HG03060 (cell line): Measurements from ENCODE around the gene P2RX6.
"Not testable (repeated sequence)": the region's sequence is repeated elsewhere in the genome, so short reads cannot be mapped to it uniquely, and the experiment has no call there.

Source experiments
- ATAC-seq: cut with Tn5 transposase; IDR thresholded peaks from one replicate; pipeline ENCODE4 v1.9.1; 2021; ENCODE audit warnings: low read depth, moderate number of reproducible peaks; ENCODE audit not compliant: unreplicated experiment

The P2RX6 gene

DNA sequence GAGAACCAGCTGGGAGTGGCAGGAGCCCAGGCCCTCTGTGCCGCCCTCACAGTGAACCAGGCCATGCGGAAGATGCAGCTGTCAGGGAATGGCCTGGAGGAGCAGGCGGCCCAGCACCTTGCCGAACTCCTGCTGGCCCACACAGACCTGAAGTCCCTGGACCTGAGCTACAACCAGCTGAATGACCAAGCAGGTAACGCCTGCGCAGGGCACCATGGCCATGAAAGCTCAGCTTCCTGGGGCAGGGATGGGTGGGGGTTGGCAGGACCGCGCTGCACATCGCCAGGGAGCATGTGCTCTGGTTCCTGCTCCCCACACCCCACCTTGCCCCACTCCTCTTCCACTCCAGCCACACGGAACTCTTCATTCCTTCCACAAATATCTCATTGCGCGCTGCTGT is 34.0 kb downstream of the P2RX6 start:
- not testable (repeated sequence) for ATAC-seq

DNA sequence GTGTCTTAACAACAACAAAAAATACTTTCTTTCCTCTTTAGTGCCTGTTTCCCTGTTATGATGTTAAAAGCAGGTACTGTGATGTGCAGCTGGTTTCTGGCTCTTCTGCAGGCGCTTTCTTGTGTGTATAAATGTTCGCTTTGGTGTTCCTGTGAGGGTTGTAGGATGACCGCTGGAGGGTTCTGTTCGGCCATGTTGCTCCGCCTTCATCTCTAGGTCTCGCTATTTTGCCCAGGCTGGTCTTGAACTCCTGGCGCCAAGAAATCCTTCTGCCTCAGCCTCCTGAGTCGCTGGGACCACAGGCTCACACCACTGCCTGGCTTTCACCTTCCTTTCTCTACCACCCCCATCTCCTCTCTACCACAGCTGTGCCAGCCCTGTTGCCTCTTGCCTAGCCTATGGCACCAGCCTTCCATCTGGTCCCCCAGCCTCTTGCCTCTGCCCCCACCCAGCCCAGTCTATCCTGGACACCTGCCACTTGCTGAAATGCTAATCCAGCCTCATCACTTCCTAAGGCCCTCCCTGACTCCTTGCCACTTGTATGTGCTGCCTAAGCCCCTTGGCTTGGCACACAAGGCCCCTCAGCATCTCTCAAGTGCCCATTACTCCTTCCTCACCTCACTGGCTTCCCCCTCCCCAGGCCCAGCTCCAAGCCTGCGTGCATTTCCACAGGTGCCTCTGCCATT is 36.3 kb downstream of the P2RX6 start:
- ATAC-seq: no peak

DNA sequence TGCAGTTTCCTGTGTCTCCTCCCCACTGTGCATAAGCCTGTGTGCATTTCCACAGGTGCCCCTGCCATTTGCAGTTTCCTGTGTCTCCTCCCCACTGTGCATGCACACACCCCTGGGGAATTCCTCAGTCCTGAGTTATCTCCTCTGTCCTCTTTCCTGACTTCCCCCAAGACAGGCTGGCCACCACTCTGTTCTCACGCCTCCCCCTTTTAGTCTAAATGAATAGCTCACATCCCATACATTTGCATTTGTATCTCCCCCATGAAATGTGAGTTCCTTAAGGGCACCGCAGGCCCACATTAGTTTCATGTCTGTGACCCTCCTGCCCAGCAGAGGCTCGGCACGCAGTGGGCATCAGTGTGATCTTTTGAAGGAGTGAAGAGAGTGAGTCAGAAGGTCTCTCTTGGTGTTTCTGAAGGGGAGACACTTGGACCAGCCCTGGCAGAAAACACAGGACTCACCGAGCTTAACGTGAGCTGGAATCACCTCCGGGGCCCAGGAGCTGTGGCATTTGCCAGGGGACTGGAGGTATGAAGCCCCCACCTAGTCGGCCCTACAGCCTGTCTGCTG is 37.0 kb downstream of the P2RX6 start:
- ATAC-seq: no peak

DNA sequence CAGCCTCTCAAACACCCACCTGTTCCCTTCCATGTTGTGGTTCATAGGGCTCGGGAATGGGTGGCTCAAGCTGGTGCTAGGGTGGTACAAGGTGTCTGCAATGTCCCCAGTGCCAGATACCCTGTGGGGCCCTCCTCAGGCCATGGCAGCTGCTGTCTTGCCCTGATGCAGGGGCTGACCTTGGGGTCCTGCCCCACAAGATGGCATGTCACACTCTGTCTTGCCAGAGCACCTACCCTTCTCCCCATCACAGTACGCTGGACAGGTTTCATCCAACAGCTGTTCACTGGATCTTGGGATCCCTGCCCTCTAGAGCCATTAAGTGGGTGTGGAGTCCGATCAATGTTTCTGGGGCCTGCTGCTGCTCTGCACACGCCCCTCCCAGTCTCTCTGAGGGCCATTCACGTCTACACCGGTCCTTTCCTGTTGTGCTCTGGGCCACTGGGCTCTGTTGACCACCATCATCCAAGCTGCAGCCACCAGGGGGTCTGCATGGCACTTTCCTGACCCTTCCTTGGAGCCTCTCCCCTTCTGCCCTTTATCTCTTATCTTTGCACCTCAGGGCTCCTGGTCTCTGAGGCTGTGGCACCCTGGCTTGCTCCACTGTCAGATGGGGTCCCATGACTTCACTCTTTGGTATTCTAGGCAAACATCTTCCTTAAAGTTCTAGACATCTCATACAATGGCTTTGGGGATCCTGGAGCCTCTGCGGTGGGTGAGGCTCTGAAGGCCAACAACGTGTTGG is 37.9 kb downstream of the P2RX6 start:
- ATAC-seq: no peak

DNA sequence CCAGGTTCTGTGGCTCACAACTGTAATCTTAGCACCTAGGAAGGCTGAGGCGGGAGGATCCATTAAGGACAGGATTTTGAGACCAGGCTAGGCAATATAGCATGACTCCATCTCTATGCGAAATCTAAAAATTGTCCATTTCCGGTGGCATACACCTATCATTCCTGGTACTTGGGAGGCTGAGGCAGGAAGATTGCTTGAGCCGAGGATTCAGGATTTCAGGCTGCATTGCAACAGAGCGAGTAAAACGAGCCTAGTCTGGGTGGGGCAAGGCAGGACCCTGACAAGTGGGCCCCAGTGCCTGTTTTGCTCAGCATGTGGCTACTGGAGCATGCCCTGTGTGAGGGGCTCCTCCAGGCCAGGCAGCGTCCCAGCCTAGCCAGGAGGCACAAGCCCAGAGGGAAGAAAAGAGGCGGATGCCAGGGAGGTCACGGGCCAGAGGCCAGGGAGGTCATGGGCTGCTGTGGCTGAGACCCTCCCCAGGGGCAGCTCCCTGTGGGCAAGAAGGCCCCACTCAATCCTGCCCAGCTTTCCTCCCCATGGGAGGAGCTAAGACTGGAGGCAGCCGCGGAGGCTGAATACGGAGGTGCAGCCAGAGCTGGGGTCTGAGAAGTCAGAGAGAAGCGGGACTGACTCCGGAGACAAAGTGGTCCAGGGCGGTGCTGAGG is 39.2 kb downstream of the P2RX6 start:
- no peak for ATAC-seq

DNA sequence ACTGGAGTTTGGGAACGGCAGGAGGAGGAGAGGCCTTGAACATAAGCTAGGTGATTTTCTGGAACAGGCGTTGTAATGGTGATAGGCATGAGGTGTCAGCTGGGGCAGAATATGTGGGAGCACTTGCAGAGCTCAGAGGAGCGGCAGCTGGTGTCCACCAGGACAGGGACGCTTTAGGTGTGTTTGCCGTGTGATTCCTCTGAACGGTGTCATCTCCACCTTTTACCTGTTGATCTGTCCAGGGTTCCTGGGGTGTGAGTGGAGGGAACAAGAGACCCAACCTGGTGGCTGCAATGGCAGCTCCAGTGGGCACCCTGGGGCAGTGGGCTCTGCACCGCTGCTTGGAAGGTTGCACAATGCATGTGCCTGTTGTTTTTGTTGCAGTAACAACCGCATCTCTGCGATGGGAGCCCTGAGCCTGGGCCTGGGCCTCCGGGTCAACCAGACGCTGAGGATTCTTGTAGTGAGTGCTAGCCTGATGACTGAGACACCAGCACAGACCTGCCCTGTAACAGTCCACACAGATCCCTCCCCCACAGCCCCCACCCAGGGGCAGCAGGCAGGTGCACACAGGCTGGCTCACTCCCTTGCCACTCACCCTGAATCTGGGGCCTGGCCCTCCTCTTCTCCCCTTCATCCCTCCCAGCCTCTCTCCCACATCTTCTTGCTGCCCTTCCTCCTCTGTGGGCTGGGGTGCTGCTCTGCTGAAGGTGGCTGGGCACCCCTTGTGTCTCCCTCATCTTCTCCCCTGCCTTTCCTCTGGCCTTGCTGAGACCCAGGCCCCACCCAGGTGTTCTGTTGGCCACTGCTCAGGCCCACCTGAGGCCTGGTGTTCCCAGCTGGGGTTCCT is 40.0 kb downstream of the P2RX6 start:
- no peak for ATAC-seq

DNA sequence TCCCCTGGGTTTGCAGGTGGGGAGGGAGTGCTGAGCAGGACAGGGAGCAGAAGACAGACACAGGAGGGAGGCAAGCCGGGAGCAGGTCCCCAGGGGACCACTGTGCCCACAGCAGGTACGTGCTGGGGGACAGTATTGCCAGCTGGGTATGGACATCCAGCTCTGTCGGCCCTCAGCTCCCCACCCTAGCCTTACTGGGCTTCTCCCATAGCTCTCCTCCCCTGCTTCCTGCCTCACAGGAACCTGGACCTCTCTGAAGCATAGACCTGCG is 40.5 kb downstream of the P2RX6 start:
- ATAC-seq: no peak

DNA sequence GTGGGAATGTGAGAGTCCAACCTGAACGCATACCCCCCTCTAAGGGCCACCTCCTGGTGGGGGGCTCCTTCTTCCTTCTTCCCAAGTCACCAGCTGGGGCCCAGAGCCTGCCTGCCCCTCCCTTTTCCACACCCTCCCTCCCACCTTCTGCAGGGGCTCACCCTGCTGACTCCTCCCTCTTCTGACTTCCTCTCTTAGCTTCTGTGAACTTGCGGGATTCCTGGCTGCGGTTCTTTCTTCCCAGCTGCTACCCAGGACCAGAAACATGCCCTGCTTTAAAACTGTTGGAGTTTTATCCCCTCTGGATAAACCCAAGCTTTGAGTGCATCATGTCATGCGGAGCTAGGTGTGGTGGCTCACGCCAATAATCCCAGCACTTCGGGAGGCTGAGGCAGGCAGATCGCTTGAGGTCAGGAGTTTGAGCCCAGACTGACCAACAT is 40.9 kb downstream of the P2RX6 start:
- no peak for ATAC-seq

DNA sequence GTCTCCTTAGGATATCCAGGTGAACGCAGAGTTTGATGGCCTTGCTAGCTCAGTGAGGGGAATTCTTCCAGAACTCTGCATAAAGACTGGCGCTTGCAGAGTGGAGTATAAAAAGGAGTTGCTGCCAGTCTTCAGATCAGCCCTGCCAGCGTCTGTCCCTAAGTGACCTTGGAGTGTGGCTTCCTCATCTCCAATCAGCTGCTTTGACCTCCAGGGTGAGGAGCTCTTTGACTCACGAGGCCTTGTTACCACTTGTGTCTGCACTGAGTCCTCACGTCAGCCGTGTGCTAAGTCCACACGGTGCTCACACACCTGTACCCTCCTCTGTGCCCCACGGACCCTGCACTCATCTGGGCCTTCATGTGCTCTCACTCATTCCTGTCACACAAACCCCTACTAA is 45.4 kb downstream of the P2RX6 start:
- ATAC-seq: not testable (repeated sequence)

DNA sequence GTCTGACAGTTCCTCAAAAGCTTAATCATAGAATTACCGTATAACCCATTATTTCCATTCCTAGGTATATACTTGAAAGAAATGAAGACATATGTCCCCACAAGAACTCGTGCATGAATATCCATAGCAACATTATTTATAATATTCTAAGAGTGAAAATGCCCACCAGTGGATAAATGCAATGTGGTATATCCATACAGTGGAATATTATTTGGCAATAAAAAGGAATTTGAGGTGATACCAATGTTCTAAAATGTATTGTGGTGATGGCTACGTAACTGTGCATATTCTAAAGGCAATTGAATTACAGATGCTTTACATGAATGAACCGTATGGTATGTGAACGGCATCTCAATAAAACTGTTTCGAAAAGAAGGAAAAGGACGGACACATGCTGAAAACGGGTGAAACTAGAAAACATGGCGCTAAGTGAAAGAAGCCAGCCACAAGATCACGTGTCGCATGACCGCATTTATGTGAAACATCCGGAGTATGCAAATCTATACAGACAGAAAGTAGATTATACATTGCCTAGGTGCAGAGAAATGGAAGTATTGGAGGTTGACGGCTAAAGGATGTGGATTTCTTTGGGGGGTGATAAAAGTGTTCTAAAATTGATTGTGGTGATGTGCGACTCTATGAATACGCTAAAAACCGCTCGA is 46.8 kb downstream of the P2RX6 start:
- ATAC-seq: not testable (repeated sequence)

DNA sequence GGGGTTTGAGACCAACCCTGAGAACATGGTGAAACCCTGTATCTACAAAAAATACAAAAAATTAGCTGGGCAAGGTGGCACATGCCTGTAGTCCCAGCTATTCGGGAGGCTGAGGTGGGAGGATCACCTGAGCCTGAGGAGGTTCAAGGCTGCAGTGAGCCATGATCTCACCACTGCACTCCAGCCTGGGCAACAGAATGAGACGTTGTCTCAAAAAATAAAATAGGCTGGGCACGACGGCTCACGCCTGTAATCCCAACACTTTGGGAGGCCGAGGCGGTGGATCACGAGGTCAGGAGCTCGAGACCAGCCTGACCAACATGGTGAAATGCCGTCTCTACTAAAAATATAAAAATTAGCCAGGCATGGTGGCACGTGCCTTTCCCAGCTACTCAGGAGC is 49.5 kb downstream of the P2RX6 start:
- ATAC-seq: not testable (repeated sequence)

DNA sequence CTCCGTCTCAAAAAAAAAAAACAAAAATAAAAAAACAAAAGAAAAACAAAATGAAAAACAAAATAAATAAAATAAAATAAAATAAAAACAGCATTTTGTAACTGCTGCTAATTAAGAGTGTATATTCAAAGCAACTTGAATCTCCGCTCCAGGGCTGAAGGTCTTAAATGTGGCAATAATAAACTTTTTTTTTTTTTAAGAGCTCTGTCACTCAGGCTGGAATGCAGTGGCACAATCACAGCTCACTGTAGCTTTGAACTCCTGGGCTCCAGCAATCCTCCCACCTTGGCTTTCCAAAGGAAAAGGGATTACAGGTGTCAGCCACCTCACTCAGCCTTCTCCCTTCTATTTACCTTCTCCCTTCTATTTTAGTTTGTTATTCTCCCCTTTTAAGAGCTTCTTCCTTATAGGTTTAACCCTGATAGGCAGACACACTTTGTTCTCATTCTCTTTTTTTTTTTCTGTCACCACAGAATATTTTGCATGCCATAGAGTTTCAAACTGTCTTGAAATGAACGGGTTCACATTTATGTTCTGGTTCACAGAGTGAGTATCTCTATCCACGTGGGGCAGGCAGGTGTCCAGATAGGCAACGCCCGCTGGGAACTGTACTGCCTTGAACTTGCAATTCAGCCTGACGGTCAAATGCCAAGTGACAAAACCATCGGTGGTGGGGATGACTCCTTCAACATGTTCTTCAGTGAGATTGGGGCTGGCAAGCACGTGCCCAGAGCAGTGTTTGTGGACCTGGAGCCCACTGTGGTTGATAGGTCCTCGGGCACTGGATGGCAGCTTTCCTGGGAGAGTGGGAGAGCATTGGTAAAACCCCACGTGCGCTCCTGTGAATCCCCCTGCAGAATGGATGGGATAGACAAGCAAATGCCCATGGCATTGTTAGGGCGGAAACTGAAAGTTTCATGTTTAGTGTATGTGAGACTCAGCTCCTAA is 50.2 kb downstream of the P2RX6 start:
- ATAC-seq: no peak

DNA sequence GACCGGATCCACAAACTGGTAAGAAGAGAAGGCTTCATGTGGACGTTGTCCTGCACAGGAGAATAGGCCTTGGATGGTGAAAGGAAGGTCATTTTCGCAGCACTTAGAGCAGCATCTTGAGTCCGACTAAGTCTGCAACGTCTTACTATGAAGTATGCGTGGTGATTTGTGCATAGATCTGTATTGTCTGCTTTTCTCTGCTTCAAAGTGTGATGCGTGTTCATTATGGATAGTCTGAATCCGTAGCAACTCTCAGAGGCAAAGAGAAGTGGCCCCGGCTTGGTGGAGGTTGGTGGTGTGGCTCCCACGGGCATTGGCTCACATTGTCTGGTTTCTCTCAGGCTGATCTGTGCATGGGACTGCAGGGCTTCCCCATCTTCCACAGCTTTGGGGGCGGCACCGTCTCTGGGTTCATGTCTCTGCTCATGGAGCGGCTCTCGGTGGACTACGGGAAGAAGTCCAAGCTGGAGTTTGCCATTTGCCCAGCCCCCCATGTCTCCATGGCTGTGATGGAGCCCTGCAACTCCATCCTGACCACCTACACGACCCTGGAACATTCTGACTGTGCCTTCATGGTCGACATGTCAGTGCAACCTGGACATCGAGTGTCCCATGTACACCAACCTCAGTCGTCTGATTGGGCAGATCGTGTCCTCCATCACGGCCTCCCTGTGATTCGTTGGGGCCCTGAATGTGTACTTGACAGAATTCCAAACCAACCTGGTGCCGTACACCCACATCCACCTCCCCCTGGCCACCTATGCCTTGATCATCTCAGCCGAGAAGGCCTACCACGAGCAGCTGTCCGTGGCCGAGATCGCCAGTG is 52.3 kb downstream of the P2RX6 start:
- no peak for ATAC-seq

DNA sequence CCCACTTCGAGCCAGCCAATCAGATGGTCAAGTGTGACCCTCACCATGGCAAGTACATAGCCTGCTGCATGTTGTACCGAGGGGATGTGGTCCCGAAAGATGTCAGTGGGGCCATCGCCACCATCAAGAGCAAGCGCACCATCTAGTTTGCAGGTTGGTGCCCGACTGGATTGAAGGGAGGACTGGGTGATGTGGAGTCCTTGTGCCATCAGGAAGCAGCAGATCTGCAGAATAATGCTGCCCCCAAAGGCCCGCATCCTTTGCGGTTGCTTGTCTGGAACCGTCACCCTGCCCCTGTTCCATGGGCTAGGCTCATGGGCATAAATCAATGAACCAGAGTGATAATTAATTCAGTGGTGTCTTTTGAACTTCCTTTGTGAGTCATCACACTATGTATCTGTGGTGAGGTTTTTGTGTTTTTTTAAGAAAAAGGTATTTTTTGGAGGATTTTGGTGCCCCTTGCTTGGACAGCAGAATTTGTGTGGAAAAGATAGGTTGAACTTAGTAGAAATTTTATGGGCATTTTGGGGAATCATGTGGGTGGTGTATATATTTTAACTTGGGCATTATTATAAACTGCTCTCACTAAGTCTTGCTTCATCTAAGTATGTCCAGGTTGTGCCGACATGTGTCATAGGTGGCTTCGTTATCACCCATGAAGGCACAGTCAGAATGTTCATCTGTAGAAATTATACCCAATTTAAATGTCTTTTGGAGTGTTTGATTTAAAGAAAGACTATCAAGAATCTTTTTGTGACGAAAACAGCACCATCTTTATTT is 53.1 kb downstream of the P2RX6 start:
- no peak for ATAC-seq

DNA sequence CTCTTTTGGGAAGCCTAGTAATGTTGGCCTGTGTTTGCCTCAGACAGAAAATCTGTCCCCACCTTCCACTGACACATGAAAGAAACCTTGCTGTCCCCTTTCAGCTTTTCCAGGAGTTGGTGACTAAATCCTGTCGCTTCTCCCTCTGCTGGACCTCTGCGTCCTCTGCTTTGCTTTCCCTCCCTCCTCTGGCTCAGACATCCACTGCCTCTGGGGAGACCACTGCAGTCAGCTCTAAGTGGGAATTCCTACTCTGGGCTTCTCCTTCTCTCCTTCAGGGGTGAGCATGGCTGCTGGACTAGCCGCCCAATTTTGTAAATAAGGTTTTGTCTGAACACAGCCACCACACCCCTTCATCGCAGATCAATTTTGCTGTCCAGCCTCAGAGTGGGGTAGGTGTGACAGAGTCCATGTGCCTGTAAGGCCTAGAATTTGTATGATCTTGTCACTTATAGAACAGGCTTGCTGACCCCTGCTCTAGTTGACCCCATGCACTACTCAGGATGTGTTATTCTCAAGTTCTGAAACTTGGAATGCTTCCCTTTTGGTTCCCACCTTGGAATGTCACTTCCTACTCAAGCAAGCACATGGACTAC is 53.8 kb downstream of the P2RX6 start:
- ATAC-seq: no peak

DNA sequence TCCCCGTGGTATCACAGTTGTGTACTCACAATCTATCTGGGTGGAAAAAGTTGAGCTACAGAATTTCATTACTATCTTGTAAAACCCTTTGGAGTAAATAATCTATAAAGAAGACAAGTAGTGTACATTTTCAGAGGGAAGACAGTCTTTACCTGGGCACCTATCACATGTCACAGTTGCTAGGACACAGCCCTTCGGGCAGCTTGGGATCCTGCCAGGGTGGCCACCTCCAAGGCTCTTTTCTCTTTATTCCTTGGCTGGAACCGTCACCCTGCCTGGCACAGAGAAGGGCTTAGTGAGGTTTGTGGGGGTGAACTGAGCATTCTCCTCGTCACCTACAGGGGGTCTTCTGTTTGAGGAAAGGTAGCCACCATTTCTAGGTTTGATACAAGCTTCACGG is 54.4 kb downstream of the P2RX6 start:
- ATAC-seq: no peak
